UCSD-AML1 (cell line): Measurements from ENCODE around the gene ARHGAP6.

Experiments used
- DNase-seq: peaks from one replicate; lab custom pipeline; 2025; ENCODE audit not compliant: unreplicated experiment; lab: John Stamatoyannopoulos, UW

ARHGAP6 gene

GRCh38 chrX:11431786-11432185, 233.9 kb downstream of the ARHGAP6 start:
- no peak for DNase-seq

- DNase-seq: no peak
Measured at GRCh38 chrX:11430271-11430670, 235.4 kb downstream of the ARHGAP6 start.

DNA sequence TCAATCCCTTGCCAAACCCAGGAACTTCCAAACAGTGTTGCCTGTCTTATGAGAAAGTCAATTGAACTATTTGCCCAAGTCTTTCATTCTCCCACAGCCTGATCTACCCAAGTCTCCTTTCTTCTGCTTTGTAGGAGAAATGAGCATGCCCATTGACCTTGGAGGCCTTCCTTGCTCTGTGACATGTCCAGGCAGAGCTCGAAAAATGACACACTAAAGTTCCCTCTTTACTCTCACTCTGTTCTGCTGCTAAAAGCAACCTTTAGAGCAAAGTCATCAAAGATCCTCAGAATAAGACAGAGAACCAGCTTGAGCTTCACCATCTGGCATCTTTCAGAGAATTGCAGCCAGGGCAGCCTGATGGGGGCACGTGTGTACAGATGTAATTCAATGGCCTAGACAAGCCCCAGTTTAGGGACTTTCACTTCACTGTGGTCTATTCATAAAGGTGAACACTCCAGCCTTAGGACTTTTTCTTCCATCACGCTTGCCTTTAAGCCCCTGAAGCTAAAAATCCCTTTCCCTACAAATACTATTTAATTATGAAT, 236.1 kb downstream of the ARHGAP6 start:
- DNase-seq: no peak

DNA sequence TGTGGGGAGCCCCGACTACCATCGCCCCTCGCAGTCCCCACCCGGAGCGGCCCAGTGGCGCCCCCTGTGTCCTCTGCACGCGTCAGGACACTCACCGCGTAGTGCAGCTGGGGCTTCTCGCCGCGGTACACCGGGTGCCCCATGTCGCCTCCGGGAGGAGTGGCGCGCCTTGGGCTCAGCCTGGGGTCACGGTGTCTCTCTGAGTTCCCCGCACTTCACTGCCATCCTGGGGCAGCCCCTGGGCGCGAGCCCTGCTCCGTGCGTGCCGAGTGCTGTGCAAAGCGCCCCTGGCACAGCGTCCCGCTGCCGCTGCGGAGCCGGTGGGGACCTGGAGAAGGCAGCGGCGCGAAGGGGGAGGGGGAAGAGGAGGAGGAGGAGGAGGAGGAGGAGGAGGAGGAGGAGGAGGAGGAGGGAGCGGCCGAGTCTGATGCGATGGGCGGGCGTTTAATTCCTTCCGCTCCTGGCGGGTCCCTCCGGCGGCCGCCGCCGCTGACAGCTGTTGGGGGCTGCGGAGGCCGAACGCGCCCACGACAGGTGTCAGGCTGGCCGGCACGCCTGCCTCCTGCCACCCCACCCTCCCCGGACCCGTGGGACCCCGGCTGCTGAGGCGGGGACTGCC, 238.2 kb downstream of the ARHGAP6 start:
- DNase-seq: no peak

DNA sequence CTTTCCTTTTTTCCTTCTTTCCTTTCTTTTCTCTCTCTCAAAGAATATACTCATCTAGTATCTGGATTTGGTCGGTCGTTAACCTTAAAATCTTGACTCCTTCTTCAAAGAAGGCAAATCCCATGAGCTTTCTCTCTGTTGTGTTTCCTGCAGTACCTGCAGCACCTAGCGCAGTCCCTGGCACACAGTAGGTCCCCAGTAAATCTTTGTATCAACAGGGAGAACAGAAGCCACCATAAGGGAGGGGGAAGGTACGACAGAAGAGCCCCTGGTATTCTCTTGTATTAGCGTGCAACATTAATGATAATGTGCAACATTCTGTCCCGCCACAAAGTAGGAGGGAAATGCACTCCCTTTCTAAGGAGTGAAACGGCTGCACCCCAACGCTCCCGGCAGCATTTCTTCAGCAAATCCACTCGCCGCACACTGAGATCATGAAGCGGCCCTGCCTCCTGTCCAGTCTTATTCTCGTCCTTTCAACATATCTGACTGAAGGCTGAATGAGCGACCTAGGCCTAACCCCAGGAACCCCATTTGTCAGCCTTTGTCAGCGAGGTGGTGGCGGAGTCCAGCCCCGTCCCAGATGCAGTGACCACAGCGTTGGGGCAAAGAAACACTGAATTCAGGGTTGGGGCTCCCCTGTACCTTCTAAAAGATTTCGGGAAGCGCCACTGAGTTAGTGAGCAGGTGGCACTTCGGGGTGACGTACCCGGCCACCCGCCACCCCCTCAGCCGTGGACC, 238.8 kb downstream of the ARHGAP6 start:
- no peak for DNase-seq

DNA sequence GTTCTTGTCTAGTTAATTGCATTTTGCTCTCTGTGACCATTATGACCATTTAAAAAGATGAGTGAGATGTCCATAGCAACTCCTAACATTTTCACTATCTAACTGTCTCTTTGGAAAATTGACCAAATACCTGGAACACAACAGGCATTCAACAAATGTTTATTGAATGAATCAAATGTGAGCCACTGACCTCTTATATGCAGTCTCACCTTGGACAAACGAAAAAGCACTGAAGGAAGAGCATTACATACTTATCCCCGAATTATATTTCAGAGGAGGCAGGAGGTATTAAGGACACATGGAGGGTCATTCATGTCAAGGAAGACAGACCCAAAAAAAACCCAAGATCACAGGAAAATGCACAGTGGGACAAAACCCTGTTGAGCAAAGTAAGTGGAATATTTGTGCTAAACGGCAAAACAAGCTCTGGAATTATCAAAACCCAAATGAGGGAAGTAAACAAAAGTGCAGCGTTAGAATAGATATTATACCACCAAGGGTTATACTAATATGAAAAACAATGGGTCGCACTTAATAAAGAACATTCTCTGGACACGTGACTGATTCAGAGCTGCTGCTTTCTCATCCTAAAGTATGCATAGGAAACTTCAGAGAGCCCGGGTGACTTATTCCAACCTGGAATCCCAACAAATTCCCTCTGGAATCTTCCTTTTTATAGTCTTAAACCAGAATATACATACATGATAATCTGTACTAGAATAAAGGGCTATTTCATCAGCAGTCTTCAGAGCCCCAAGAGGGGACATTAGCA, 240.6 kb downstream of the ARHGAP6 start:
- DNase-seq: no peak

DNA sequence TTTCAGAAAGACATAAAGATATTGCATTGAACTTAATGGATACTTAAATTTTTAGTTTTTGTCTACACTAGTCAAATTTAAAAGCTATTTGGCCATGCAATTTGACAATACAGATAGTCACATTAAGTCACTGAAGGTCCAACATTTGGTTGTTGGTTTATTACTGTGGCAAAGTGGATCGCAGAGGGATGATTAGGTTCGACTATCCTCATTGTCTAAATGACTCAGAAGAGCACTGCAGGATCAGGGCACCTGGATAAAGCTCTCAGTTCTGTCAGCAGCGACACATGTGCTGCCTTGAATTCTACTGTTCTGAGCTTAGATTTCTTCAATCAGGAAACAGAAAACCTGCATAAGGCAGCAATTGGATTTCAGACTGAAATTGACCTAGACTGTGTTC, 241.8 kb downstream of the ARHGAP6 start:
- DNase-seq: no peak

- peak; percentile 22 for DNase-seq
Measured at GRCh38 chrX:11423362-11423818, 242.3 kb downstream of the ARHGAP6 start.

GRCh38 chrX:11422525-11422857, 243.2 kb downstream of the ARHGAP6 start:
- no peak for DNase-seq

GRCh38 chrX:11421805-11422524, 243.8 kb downstream of the ARHGAP6 start:
- DNase-seq: no peak

DNA sequence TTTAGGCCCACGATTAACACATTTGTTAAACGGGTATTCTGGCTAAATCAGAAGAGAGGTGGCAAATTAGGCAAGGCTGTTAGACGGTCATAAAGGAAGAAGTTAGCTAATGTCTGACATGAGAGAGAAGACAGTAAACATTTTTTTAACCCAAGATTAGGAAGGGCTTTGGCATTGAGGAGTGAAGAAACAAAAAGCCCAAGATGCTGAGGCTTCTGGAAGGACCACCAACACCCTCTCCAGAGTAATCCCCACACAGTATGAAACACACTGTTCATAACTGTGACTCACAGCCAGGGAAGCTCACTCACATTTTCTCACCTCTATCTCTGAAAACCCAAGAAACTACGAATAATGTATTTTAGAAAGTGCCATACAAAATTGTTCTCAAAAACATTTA, 244.9 kb downstream of the ARHGAP6 start:
- no peak for DNase-seq

DNA sequence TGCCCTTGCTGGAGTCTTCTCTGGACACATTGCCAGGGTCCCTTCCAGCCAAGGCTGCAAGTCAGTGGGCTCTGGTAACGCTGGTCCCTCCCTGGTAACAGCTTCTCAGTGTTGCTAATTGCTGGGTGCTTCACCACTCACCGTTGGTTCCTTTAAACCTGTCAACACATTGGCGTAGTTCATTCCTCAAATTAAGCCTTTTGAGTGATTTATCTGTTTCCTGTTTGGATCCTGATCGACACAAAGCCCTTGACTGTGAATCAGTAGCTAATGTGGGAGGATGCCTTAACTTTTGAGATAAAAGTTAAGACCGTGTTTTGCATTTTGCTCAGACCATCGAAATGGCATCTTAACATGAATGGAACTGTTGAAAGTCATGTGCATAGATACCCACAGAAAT, 246.6 kb downstream of the ARHGAP6 start:
- DNase-seq: no peak

DNA sequence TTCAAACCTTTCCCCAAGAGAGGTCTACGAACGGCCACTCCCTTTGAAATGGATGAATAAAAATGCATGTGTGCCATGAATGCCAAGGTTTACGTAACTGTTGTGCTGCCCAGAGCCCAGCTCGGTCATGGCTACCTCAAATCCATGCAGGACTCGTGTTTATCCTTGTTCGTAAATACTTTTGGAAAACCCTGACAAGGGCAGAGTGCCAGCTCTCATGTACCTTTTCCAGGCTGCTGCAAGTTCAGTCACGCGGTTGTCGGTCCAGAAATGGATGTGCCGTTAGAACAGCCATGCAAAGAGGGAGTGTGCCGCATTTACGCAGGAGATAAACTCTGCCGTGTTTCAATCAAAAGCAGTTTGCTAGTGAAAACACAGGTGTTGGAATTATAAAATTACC, 249.1 kb downstream of the ARHGAP6 start:
- DNase-seq: no peak

GRCh38 chrX:11414091-11414490, 251.6 kb downstream of the ARHGAP6 start:
- DNase-seq: no peak

GRCh38 chrX:11412715-11413623, 252.8 kb downstream of the ARHGAP6 start:
- DNase-seq: no peak

DNA sequence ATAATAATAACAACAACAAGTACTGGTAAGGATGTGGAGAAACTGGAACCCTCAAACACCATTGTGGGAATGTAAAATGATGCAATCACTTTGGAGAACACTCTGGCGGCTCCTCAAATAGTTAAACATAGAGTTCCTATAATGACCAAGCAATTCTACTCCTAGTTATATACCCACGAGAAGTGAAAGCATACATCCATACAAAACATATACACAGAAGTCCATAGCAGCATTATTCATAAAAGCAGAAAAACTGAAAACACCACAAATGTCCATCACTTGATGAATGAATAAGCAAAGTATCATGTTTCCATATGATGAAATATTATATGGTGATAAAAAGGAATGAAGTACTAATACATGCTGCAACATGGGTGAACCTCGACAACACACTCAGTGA, 255.8 kb downstream of the ARHGAP6 start:
- DNase-seq: no peak

- DNase-seq: no peak
Measured at GRCh38 chrX:11408783-11409182, 256.9 kb downstream of the ARHGAP6 start.

DNA sequence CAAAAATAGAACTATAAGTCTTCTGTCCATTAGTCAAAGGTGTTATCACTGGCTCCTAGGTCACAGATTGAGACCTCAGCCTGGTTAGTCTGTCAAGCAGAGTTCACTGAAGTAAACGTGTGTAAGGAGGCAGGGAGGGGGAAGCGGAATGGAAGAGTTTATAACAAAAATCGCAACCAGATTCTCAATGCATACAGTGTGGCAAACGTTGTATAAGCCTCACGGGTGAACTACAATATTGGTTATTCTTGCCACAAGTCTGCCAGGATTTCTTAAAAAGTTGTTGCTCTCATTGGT, 257.7 kb downstream of the ARHGAP6 start:
- DNase-seq: no peak

DNA sequence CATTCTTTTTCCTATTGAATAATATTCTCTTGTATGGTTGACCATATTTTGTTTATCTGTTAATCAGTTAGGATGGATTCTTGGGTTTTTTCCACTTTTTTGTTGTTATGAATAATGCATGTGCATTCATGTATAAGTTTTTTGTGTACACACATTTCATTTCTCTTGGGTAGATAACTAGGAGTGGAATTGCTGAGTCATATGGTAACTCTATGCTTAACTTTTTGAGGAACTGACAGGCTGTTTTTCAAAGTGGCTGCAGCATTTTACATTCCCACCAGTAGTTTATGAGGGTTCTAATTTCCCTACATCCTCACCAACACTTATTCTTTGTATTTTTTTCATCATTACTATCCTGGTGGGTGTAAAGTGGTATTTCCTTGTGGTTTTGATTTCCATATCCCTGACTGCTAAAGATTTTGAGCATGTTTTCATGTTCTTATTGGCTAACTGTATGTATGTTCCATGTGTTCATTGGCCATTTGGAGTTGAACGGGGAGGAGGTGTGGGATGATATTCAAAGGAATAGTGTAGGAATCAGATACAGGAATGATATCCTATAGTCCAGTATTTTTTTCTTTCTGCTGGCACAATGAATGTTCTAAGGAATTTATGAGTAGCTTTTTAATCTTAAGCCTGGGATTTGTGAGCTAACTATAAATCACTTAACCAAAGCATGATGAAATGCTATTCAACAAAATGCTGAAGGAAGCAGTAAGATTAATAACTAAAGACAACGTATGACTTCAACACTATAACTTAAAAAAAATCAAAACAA, 258.2 kb downstream of the ARHGAP6 start:
- DNase-seq: no peak
